ENCODE data around the gene BAAT. TPM values are rescaled to one million over a fixed set of nuclear protein-coding genes. Genes with fewer than 3 reads are reported as not detected.

Gene BAAT
- total RNA-seq, 2 donors from 2014 or later = not detected

DNA sequence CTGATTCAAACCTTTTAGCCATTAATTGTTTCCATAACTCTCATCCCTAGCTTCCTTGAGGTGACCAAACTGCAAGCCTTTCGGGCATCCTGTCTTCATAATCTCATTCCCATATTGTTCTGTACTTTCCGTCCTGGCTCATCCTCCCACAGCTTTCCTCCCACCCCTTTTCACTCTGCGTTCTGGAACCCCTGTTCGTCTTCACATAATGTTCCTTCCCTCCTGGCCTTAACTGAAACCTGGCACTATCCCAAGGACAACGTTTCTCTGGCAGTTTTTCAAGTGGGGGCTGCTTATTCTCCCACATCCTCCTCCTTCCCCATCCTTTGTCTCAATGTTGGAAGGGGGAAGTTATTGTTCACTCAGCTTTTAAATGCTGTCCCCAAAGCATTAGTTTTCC lies 15.3 kb upstream of the BAAT start:
- no peak for ATAC-seq
- intact Hi-C loops (cut with DNase I, micrococcal nuclease) = no loop called here
- DNase-seq = no peak

DNA sequence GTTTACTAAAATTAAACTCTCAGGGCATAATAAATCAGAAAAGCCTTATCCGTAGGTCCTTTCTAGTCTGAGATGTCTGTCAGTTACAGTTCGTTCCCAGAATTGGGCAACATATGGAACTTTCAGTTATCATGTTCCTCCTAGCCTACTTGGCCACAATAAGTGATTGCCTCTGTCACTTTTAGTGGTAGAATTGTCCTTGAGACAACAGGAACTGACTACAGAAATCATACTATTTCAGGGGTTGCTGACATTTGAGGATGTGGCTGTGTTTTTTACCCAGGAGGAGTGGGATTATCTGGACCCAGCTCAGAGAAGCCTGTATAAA lies 14.8 kb upstream of the BAAT start:
- intact Hi-C loops (cut with DNase I, micrococcal nuclease) = loop anchor here in 1 of 2 donors (10.0 kb wide), 1 partner anchor 135 kb away; the partner anchor contains the start of gene RNF20
- no peak for DNase-seq
- no peak for ATAC-seq

DNA sequence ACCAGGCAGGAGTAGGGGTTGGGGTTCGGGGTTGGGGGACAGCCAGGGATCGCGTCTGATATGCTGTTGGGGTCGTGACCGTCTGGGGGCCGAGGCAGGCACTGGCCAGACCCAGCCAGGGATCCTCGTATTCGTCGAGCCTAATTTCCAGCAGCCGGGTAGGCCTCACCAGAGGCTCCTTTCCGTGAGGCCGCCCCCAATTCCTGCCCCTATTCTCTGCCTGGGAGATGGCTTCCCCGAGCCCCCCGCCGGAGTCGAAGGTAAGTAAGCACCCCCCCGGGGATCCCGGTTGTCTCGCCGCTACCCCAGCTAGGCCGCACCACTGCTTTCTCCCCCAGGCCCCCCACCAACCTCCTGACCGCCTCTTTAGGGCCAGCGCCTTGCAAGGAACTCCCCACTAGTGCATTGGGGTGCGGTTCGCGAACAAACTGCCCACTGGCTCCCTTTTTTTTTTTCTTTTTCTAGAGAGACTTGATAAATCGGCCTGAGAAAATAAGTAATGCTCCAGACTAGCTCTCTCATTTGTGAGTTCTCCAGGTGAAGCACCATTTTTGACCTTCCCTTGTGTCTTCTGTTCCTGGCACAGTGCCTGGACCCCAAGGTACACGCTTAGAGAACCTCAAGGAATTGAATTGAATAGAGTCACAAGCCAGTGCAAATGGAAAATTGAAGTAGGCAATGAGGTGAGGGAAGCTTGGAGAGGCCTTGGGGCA lies 14.3 kb upstream of the BAAT start:
- no peak for DNase-seq
- peak; percentile 19 for ATAC-seq
- intact Hi-C loops (cut with DNase I, micrococcal nuclease) = loop anchor here in 1 of 2 donors (10.0 kb wide), 1 partner anchor 136 kb away; the partner anchor contains the start of gene RNF20

DNA sequence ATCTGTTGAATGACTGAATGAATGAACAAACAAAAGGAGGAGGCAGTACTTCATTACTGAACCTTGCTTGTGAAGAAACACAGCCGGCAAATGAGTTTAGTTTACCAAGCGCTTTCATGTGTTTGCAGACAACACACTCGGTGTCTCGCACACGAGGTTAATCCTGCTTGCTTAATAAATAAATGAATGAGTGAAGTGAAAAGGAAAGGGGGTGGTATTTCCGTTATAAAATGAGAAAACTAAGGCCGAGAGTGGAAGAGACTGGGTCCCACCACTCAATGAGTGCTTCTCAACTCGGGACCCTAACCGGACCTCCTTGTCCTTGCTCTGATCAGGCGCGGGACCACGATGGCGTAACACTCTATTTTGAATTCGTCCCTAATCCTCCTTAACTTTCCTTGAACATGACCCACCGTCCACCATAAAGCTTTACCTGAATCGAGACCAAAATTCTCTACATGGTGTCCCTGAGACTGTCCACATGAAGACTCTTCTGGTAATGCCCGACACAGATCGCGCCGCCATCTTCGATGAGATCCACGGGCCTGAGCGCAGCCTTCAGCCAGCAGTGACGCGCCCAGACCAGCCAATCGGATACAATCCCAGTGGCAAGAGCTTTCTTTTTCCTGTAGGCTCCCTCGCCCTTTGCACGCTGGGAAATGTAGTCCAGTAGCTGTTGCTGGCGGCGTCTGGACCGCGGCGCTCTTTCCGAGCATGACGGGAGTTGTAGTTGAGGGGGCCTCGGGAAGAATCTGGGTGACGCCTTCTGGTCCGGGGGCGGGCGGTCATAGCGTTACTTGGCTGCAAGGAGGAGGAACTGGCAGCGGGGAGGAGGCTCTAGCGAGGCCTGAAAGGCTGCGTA lies 13.5 kb upstream of the BAAT start, which contains the start of the genes MRPL50 and ZNF189:
Gene MRPL50, minus strand, starts transcription at position 551 of the 862 bp plus-strand sequence. Its CDS starts 26 bp downstream, at position 525.
Gene ZNF189, plus strand, starts transcription at position 784 of the 862 bp plus-strand sequence. CDS start 306 bp downstream, outside the sequence.
- intact Hi-C loops (cut with DNase I, micrococcal nuclease) = loop anchor here in 1 of 2 donors (10.0 kb wide), 1 partner anchor 137 kb away; the partner anchor contains the start of gene RNF20

DNA sequence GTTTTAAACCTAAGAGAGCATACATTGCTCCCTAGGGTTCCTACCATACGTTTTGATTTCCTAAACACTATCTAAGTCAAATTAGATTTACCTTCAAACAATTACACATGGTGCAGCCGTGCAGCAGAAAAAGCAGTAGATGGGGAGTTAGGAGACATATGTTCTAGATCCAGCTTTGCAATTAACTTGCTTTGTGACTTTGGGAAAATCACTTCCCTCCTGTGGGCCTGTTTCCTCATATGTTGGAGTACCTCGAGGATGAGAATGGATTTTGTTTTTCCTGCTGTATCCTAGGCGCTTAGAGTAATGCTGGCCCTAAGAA lies 12.9 kb upstream of the BAAT start:
- no peak for ATAC-seq
- intact Hi-C loops (cut with DNase I, micrococcal nuclease) = loop anchor here in 1 of 2 donors (10.0 kb wide), 1 partner anchor 137 kb away; the partner anchor contains the start of gene RNF20
- DNase-seq = no peak

More for the DNA sequence above, 13.5 kb upstream of the BAAT start, which contains the start of the genes MRPL50 and ZNF189:
- DNase-seq = peak; percentile 97 to 99
- peak; percentile 96 for ATAC-seq

DNA sequence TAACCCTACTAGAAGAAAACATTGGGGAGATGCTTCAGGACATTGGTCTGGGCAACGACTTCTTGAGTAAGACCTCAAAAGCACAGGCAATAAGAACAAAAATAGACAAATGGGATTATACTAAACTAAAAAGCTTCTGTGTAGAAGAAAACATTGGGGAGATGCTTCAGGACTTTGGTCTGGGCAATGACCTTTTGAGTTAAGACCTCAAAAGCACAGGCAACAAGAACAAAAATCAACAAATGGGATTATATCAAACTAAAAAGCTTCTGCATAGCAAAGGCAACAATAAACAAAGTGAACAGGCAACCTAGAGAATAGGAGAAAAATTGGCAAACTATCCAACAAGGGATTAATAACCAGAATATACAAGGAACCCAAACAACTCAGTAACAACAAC lies 9.9 kb upstream of the BAAT start:
- intact Hi-C loops (cut with DNase I, micrococcal nuclease) = loop anchor here in 1 of 2 donors (10.0 kb wide), 1 partner anchor 140 kb away; the partner anchor contains the start of gene RNF20
- DNase-seq (no peak), ATAC-seq (no peak)

DNA sequence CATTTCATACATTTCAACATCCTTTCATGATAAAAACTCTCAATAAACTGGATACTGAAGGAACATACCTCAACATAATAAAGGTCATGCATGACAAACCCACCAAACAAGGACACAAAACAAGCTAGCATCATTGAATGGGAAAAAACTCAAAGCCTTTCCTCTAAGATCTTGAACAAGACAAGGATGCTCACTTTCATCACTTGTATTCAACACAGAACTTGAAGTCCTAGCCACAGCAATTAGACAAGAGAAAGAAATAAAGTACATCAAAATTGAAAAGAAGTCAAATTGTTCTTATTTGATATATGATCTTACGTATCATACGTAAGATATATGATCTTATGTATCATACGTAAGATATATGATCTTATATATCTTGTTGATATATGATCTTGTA lies 8.3 kb upstream of the BAAT start:
- intact Hi-C loops (cut with DNase I, micrococcal nuclease) = loop anchor here in 1 of 2 donors (10.0 kb wide), 1 partner anchor 142 kb away; the partner anchor contains the start of gene RNF20
- ATAC-seq (no peak), DNase-seq (no peak)

DNA sequence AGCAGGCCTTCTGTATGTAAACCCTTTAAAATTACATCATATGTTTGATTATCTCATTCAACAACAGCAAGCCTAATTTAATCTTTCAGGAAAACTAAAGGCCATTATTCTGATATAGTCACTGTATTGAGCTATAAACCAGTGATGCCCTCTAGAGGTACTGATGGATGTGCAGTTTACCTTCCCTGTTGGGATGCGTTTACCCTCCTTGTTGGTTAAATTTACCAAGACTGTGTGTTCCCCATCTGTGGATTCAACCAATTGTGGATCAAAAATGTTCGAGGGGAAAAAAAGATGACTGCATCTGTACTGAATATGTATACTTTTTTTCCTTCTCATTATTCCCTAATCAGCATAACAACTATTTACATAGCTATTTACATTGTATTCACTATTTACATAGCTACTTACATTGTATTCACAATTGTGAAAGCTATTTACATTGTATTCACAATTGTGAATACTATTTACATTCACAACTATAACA lies 3.7 kb upstream of the BAAT start:
- intact Hi-C loops (cut with DNase I, micrococcal nuclease) = no loop called here
- ATAC-seq (peak; percentile 83), DNase-seq (no peak)

DNA sequence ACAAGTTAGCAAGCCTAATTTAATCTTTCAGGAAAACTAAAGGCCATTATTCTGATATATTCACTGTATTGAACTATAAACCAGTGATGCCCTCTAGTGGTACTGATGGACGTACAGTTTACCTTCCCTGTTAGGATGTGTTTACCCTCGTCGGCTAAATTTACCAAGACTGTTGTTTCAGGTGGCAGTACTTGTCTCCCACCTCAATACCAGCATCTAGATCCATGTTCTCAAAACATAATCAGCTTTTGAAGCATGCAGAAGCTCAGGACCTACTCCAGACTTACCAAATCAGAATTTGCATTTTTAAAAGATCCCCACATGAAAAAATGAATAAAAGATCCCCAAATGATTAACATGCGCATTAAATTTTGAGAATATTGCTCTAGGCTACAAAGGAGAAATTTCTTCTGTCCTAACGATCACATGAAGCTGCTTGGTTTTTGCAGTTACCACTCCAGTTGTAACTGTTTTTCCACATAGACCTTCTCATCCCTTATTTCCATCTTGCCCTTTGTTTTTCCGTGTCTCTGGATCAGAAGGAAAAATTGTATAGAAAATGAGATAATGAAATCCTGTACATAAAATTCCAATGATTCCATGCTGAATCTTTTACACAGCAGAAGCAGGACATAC lies 3.2 kb upstream of the BAAT start:
- intact Hi-C loops (cut with DNase I, micrococcal nuclease) = no loop called here

DNA sequence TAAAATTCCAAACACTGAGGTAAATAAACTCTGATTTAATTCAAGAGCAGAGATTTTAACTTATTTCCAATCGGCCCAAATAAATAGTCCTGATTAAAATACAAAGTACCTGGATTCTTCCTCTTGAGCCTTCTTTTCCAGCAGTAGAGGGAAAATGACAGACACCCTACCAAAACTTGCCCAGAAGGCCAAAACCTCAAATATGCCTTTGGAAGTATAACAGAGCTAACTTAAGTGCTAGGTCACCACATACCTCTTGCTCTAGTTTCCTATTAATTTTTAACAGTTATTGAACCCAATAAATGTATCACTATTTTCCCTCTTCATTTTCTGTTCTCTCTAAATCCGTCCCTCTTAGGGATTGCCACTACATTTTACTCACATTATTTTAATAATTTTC lies 1.4 kb downstream of the BAAT start:
- ATAC-seq = no peak
- DNase-seq = no peak
- intact Hi-C loops (cut with DNase I, micrococcal nuclease) = no loop called here

More for the DNA sequence above, 3.2 kb upstream of the BAAT start:
- ATAC-seq = peak; percentile 91
- DNase-seq = no peak

DNA sequence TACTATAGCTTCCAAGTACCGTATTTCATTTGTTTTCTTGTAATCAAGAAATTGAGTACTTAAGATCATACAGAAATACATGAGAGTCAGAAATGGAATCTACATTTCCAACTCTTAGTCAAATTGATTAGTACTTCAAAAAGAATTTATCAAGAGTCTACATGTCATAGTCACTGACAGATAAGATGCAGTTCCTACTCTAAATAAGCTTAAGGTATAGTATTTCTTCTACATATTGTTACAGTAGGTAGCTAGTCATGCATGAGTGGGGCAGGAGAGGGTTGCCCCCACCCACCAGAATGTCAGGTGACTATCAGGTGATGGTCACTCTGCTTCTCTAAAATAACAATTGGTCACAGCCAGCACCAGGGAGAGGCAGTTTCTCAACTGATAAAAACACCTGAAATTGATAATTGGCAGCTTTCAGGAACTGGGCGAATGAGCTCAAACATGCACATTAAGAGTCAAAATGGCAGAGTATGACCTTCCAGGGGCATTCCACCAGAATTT lies 2.9 kb downstream of the BAAT start:
- intact Hi-C loops (cut with DNase I, micrococcal nuclease) = no loop called here
- ATAC-seq (no peak), DNase-seq (no peak)

DNA sequence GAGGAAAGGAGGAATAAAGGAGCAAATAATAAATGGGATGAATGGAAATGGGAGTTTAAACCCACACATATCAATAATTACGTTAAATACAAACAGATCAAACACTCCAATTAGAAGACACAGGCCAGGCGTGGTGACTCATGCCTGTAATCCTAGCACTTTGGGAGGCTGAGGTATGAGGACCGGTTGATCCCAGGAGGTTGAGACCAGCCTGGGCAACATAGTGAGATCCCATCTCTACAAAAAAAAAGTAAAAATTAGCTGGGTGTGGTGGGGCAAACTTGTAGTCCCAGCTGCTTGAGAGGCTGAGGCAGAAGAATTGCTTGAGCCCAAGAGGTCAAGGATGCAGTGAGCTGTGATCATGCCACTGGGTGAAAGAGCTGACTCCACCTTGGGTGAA lies 3.7 kb downstream of the BAAT start:
- ATAC-seq = no peak
- intact Hi-C loops (cut with DNase I, micrococcal nuclease) = no loop called here
- no peak for DNase-seq

DNA sequence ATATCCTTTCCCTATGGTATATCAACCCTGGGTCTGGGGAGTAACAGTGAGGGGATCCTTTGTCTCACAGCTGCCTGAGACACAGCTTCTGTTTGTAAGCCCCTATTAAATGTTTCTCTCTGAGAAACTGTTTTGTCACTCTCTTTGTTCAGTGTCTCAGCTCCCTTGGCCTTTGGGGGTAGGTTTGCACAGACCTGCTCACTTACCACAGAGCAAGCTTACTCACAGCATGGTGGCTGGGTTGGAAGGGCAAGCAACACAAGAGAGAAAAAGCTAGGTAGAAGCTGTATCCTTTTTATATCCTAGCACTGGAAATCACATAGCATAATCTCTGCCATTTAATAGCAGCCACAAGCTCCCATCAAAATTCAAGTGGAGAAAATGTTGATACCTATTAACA lies 4.5 kb downstream of the BAAT start:
- intact Hi-C loops (cut with DNase I, micrococcal nuclease) = no loop called here
- DNase-seq = no peak
- no peak for ATAC-seq

DNA sequence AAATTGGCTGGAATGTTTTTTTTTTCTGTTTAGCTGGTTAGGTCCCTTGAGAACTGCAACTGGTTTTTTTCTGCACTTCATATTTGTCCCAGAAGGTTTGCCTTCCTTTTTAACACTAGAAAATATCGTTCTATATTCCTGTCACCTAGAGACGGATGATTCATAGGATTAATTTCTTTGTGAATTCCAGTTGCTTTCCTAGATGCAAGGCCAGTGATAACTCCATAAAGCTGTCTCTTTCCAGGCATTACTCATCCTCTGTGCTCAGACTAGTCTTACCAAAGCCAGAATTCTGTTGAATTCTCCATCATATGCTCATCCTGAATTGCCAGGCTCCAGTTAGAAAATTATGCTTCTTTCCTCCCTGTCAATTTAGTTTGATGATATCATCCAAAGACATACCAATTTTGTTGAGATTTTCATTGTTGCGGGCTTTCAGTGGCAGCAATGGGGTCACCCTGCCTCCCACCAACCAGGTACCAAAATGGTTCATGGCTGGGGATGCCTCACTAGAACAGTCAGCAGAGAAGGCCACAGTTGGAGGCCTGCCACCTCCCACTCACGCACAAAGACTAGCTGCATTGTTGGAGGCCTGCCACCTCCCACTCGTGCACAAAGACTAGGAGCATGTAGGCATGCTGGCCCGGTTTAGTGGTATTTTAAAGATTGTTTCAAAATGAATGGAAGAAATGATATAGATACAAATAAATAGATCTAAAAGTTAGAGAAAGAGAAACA lies 8.5 kb downstream of the BAAT start:
- ATAC-seq = no peak
- DNase-seq = no peak
- intact Hi-C loops (cut with DNase I, micrococcal nuclease) = no loop called here

DNA sequence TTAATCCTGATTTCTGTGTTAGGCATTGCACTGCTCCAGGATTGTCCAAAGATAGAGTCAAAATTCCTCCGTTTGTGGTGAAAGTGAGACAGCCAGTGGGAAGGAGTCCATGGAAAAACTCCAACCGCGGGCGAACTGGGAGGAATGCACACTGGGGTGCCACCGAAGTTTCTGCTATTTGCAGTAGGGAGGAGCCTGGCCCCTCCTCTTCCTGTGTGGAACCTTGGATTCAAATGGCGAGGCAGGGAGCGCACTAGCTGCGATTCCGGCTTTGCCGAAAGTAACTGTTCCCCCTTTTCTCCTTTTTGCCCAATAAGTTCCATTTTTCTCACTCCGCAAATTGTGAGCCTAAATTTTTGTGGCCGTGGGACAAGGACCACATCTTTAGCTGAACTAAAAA lies 9.3 kb downstream of the BAAT start:
- DNase-seq (no peak), ATAC-seq (no peak)
- intact Hi-C loops (cut with DNase I, micrococcal nuclease) = no loop called here

DNA sequence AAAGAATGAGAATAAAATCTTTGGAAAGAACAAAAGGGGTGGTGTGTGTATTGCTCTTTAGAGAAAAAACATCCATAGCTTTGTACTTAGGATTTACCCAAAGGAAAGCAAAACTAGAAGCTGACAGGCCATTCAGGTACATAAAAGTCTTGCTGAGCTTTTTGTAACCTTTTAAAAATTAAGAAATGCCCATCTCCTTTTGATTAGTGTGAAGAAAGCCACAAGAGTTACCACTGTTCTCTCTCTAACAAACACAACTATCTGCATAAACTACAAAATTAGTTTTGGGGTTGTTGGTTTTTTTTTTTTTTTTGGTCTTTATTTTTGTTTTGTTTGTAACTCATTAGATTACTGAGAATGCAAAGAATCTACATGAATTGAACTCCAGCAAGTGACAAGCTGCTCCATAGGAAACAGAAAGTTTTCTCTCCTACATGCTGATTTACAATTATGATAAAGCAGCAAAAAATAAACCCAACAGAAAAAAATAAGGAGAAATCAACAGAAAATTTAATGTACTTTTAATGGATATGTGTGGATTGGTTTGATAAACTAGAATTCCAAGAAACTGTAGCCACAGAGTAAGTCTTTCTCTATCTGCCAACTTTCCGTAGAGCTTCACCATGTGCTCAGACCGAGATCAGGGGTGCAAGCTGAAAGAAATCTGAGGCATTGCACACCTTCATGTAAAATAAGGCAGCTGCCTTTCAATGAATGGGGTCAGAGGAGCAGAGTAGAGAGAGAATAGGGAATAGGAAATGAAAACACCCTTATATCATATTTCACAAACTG lies 12.3 kb downstream of the BAAT start:
- intact Hi-C loops (cut with DNase I, micrococcal nuclease) = no loop called here
- DNase-seq = no peak
- ATAC-seq = no peak

DNA sequence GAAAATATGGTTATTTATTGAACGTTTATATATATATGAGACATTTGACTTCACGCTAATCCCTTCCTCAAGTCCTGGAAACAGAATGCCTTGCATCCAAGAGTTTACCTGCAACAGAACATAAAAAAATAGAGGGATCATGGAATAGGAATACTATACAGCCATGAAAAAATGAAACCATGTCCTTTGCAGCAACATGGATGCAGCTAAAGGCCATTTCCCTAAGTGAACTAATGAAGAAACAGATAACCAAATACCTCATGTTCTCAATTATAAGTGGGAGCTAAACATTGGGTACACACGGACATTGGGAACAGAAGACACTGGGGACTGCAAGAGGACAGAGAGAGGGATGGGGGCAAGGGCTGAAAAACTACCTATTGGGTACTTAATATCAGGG lies 13.0 kb downstream of the BAAT start:
- ATAC-seq (no peak), DNase-seq (no peak)
- intact Hi-C loops (cut with DNase I, micrococcal nuclease) = no loop called here
